ENCODE results near the gene CDK5R2.

CDK5R2 gene

DNA sequence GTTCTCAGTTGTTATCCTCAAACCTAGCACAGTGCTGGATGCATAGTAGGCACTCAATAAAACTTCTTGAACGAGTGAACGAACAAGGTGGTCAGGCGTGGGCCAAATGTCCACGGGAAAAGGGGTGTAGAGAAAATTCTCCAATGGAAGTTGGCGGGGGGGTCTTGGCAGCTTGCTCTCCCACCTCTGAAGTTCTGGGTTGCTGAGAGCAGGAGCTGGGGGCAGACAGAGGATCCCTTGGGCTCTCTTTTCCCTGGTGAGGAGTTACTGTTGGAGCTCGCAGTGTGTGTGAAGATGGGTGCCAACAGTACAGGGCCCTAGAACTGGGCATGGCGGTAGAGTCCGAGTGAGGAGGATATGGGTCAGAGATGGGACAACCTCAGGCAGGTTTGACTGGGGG is 36.1 kb downstream of the CDK5R2 start:
- no peak overlapping the region for H3K4me3 ChIP-seq (ENCODE audit: low read length)
- no peak for TF ChIP-seq CTCF (conservative IDR thresholded peaks at IDR 0.05; ENCODE audit: low read length)
- no peak for DNase-seq (ENCODE audit: low read depth)

DNA sequence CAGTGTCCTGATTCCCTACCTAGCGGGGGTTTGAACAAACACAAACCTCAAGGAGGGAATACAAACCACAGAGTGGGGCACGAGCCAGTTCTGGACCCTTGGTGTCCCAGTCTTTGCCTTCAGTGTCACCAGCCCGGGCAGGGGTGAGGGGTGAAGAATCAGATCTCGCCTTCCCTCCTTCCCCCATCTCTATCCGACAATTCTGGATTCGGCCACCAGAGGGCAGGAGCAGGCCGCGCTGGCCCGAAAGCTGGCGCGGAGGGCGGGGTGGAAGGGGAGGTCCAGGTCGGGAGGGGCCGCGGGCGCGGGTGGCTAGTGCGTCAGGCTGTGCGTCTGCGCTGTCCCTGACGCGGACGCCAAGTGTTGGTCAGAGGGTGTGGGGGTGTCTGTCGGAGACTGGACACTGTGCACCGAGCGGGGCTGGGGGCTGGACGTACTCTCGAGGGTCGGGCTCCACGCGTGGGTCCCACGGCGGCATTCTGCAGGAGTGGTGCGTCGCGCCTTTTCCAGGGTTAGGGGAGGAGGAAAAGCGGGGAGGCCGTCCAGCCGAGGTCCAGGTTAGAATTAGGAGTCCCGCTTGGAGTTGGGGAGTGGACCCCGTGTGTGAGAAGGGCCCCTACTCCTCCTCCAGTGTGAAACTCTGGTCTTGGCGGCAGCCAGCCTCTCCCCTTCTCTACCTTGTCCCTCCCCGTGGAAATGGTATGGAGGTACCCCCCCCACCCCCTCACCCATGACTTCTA is 36.7 kb downstream of the CDK5R2 start:
- peak; percentile 78 for TF ChIP-seq CTCF (conservative IDR thresholded peaks at IDR 0.05; ENCODE audit: low read length)
- peak overlapping the region; percentile 41 for H3K4me3 ChIP-seq (ENCODE audit: low read length)
- peak; percentile 68 for DNase-seq (ENCODE audit: low read depth)

- DNase-seq (ENCODE audit: low read depth), result no peak
Measured at GRCh38 chr2:218996937-218997336, 37.5 kb downstream of the CDK5R2 start.

DNA sequence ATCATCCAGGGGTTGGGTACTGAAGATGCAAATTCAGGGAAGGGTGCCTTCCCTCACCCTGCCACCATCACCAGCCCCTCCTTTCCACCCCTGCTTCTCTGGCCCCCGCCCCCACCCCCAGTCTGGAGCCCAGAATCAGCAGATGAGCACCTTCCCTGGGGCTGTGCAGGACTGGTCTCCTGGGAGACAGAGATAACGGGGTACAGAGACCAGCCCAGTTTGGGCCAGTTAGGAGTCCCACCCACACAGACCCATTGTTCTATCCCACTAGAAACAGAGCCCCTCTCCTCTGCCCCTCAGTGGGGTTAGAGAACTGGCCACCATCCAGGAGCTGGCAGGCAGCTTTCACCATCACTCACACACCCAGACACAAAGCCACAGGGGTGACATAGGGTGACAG is 38.3 kb downstream of the CDK5R2 start:
- DNase-seq (ENCODE audit: low read depth), result no peak
- TF ChIP-seq CTCF (conservative IDR thresholded peaks at IDR 0.05; ENCODE audit: low read length), result no peak
- no peak overlapping the region for H3K4me3 ChIP-seq (ENCODE audit: low read length)

More at GRCh38 chr2:218996937-218997336, 37.5 kb downstream of the CDK5R2 start:
- TF ChIP-seq CTCF (conservative IDR thresholded peaks at IDR 0.05; ENCODE audit: low read length), result no peak
- H3K4me3 ChIP-seq (ENCODE audit: low read length), result no peak overlapping the region

DNA sequence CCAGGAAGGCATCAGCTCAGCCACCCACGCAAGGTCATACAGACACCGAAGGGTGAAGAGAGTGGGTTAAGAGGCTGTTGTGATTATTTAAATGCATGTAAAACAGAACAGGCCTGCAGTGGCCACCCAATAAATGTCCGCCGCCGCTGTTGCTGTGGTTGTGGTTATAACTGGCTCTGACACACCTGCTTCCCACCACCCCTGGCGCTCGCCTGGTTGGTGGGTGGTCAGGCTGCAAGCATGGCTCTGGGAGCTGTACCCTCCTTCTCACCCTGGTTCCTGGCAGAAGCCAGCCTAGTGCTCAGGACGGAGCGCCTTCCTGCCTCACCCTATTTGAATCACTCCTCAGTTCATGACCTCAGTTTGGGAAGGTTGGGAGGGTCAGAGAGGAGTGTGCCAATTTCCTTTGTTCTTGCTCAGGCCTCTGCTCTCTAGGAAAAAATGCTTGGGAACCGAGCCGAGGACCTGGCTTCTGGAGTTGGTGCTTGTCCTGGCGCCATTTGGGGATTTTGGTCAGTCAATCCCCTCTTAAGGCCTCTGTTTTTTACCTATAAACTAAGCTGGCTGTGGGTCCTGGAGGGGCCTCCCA is 39.0 kb downstream of the CDK5R2 start:
- no peak for DNase-seq (ENCODE audit: low read depth)
- H3K4me3 ChIP-seq (ENCODE audit: low read length), result no peak overlapping the region
- TF ChIP-seq CTCF (conservative IDR thresholded peaks at IDR 0.05; ENCODE audit: low read length), result no peak

- no peak overlapping the region for H3K4me3 ChIP-seq (ENCODE audit: low read length)
- no peak for TF ChIP-seq CTCF (conservative IDR thresholded peaks at IDR 0.05; ENCODE audit: low read length)
Measured at GRCh38 chr2:218999021-218999880, 39.8 kb downstream of the CDK5R2 start.

More at GRCh38 chr2:218999021-218999880, 39.8 kb downstream of the CDK5R2 start:
- DNase-seq (ENCODE audit: low read depth), result no peak
